ENCODE results near the gene FKBP4. TPM values are rescaled to one million over a fixed set of nuclear protein-coding genes. Genes with fewer than 3 reads are reported as not detected.
A peak's percentile ranks its signal among the peaks of the same experiment; 100 is the strongest.

Gene FKBP4
- total RNA-seq, 1 donor from 2014 or later: 149 TPM

DNA sequence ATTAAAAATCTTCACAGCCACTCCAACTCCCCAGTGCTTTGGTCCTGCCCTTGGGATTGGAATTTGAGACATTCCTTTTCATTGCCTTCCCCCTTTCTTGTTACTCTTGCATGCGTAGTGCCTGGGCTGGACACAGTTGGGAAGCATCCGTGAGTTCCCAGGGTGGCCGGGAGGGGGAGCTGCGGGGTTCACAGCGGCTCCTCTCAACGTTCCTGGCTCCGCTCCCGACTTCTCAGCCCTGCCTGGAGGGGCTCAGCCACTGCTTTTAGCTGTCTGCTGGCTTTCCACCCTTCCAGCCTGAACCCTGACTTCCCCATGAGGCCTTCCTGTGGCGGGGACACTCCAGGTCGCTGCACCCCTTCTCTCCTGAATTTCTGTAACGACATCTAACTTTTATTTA lies 58.9 kb downstream of the FKBP4 start:
- Mint-ChIP-seq H3K27ac (peak overlapping the region; percentile 12), H3K9me3 (ENCODE audit: low read depth) (no peaks in the 10 kb centered on the region), H3K4me3 (ENCODE audit: low read depth) (no peak overlapping the region), H3K36me3 (ENCODE audit: insufficient read depth) (peaks cover under 1% of the 10 kb centered on the region), H3K27me3 (peaks cover 13% of the 10 kb centered on the region), H3K4me1 (ENCODE audit: low read depth) (peaks cover 18% of the 10 kb centered on the region)
- peak; percentile 98 for TF ChIP-seq CTCF (IDR thresholded peaks at IDR 0.05; ENCODE audit: unreplicated experiment)
- DNase-seq (ENCODE audit: low spot score, unreplicated experiment): peak; percentile 93

Other genes starting within 250 kb of the FKBP4 start
- gene ITFG2, start 17.7 kb downstream of the FKBP4 start, total RNA-seq: 85.3 and 89.3 TPM in 2 replicates
- not detected in 2 replicates for gene NRIP2, start 40.1 kb downstream of the FKBP4 start, total RNA-seq
- gene TEX52, start 62.1 kb downstream of the FKBP4 start, total RNA-seq: not detected in 2 replicates
- gene FOXM1, start 82.2 kb downstream of the FKBP4 start, total RNA-seq: 80.8 and 92.2 TPM in 2 replicates
- gene RHNO1, start 82.3 kb downstream of the FKBP4 start, total RNA-seq: 54.3 and 57.7 TPM in 2 replicates
- gene TULP3, start 95.9 kb downstream of the FKBP4 start, total RNA-seq: 31.3 and 35.1 TPM in 2 replicates
- gene TEAD4, start 164.4 kb downstream of the FKBP4 start, total RNA-seq: 19.7 and 24.5 TPM in 2 replicates

All from progenitor cell of endocrine pancreas (in vitro differentiated cells).